Stimulated activated memory B cell treated with anti-CD40 and anti-IgM and Interleukin-4, amounts not matched to agents 10 μg/mL and 1 μg/mL and 100 μg/mL, for 72 hours (primary cell): Measurements from ENCODE around the gene AGAP1.

Source experiments
- ATAC-seq: fragments of 150-1000 bp; cut with Tn5 transposase; 2 replicates; pipeline ENCODE4 v1.10.0; 2021
- H3K27ac Mint-ChIP-seq: one replicate; pipeline ENCODE4 v1.8.0; 2022; ENCODE audit warnings: mild to moderate bottlenecking, mixed read lengths
- H3K27me3 Mint-ChIP-seq: one replicate; pipeline ENCODE4 v1.8.0; 2022; ENCODE audit warnings: mixed read lengths
- H3K36me3 Mint-ChIP-seq: one replicate; pipeline ENCODE4 v1.8.0; 2022; ENCODE audit warnings: mixed read lengths
- H3K4me1 Mint-ChIP-seq: one replicate; pipeline ENCODE4 v1.8.0; 2022; ENCODE audit warnings: mixed read lengths
- H3K4me3 Mint-ChIP-seq: one replicate; pipeline ENCODE4 v1.8.0; 2022; ENCODE audit warnings: mild to moderate bottlenecking, moderate library complexity, mixed read lengths
- H3K9me3 Mint-ChIP-seq: one replicate; pipeline ENCODE4 v1.8.0; 2022; ENCODE audit warnings: mixed read lengths

Gene AGAP1

GRCh38 chr2:235705296-235705695 is 211.5 kb downstream of the AGAP1 start:
- no peaks in the 10 kb centered on the region for H3K9me3 Mint-ChIP-seq
- no peak overlapping the region for H3K27ac Mint-ChIP-seq
- no peak for ATAC-seq
- no peak overlapping the region for H3K4me3 Mint-ChIP-seq
- H3K4me1 Mint-ChIP-seq = no peaks in the 10 kb centered on the region
- H3K27me3 Mint-ChIP-seq = peaks cover 10% of the 10 kb centered on the region
- no peaks in the 10 kb centered on the region for H3K36me3 Mint-ChIP-seq

DNA sequence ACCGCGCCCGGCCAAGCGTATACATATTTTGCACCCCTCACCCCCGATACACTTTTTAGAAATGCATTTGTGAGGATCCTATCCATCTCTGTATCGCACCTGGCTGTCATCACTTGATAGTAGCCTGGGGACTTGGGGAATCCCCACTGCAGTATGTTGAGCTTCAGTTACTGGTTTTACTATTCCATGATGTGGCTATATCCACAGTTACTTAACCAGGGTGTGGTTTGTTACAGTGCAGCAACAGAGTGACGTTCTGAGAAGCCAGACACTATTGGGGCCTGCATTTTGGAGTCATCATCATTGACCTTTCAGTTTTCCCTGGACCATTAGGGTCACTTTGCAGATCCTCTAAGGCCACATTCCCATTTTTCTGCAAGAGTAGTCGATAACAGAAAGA is 212.7 kb downstream of the AGAP1 start:
- H3K27ac Mint-ChIP-seq = no peak overlapping the region
- no peaks in the 10 kb centered on the region for H3K36me3 Mint-ChIP-seq
- ATAC-seq = no peak
- H3K4me3 Mint-ChIP-seq = no peak overlapping the region
- no peaks in the 10 kb centered on the region for H3K9me3 Mint-ChIP-seq
- H3K4me1 Mint-ChIP-seq = no peaks in the 10 kb centered on the region
- peaks cover 10% of the 10 kb centered on the region for H3K27me3 Mint-ChIP-seq

DNA sequence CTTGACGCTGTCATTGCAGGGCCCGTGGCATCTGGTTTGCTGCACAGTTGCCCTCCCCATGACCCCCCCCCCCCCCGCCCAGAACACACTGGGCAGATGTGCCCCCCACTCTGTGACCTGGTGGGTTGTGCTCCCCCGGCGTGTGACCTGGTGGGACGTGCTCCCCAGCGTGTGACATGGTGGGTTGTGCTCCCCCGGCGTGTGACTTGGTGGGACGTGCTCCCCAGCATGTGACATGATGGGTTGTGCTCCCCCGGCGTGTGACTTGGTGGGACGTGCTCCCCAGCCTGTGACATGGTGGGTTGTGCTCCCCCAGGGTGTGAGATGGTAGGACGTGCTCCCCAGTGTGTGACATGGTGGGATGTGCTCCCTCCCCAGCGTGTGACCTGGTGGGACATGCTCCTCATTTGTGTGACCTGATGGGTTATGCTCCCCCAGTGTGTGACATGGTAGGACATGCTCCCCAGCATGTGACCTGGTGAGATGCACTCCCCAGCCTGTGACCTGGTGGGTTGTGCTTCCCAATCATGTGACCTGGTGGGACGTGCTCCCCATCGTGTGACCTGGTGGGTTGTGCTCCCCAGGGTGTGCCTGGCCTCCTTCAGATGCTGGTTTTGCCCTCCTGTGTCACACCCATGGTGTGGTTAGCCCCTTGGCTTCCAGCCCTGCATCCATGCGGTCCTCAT is 213.7 kb downstream of the AGAP1 start:
- no peaks in the 10 kb centered on the region for H3K36me3 Mint-ChIP-seq
- no peak overlapping the region for H3K27ac Mint-ChIP-seq
- no peaks in the 10 kb centered on the region for H3K9me3 Mint-ChIP-seq
- H3K4me1 Mint-ChIP-seq = no peaks in the 10 kb centered on the region
- ATAC-seq = no peak
- H3K4me3 Mint-ChIP-seq = no peak overlapping the region
- peaks cover 10% of the 10 kb centered on the region for H3K27me3 Mint-ChIP-seq

DNA sequence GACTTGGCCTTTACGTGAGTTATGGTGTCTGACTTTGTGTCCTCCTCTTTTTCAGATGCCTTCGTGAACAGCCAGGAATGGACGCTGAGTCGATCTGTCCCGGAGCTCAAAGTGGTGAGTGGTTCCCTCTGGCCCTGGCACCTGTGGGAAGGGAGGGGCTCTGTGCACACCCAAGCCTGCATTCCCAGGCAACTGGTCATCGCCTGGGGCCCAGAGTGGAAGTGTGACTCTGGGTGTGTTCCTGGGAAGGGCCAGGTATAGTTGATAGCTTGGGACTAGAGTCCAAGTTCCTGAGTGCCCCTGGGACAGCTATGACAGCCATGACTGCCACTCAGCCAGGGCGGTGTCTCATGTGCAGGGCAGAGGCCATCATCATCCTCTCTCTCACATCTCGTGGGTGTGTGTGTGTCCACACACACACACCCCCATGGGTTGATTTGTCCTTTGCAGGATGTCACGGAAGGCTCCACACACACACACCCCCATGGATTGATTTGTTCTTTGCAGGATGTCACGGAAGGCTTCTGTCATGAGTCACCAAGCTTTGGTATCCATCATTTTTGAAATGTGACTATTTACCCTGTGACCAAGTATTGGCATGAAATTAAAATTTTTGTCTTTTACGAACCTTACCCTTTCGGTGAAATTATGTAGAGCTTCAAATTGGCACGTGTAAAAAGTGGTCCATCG is 215.4 kb downstream of the AGAP1 start:
- no peaks in the 10 kb centered on the region for H3K4me1 Mint-ChIP-seq
- H3K27ac Mint-ChIP-seq = no peak overlapping the region

GRCh38 chr2:235709969-235710879 is 216.4 kb downstream of the AGAP1 start:
- Mint-ChIP-seq H3K27ac (no peak overlapping the region), H3K4me3 (no peak overlapping the region), H3K36me3 (no peaks in the 10 kb centered on the region), H3K9me3 (no peaks in the 10 kb centered on the region), H3K27me3 (peaks cover 6% of the 10 kb centered on the region), H3K4me1 (no peaks in the 10 kb centered on the region)
- ATAC-seq = no peak

More for the DNA sequence above, 215.4 kb downstream of the AGAP1 start:
- H3K4me3 Mint-ChIP-seq = no peak overlapping the region
- no peak for ATAC-seq
- H3K27me3 Mint-ChIP-seq = no peaks in the 10 kb centered on the region
- H3K36me3 Mint-ChIP-seq = no peaks in the 10 kb centered on the region
- no peaks in the 10 kb centered on the region for H3K9me3 Mint-ChIP-seq

GRCh38 chr2:235710933-235711332 is 217.1 kb downstream of the AGAP1 start:
- no peaks in the 10 kb centered on the region for H3K4me1 Mint-ChIP-seq
- H3K4me3 Mint-ChIP-seq = no peak overlapping the region

DNA sequence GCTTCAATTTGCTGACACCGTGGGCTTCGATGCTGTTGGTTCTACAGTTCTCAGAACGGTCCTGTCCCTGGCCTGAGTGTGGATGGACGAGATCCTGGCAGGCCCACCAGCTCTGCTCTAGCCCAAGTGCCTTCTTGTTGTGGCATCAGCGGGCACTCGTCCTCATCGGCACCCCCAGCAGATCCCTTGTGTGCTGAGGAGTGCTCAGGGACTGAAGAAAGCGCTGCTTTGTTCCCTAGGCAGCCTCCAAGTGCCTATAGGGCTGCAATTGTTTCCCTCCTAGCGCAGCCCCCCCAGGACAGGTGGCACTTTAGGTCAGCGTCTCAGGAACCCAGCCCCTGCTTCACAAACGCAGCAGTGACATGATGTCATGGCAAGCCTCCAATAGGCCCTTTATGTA is 217.7 kb downstream of the AGAP1 start:
- Mint-ChIP-seq H3K4me3 (no peak overlapping the region), H3K27ac (no peak overlapping the region), H3K9me3 (no peaks in the 10 kb centered on the region), H3K36me3 (no peaks in the 10 kb centered on the region), H3K27me3 (peaks cover 17% of the 10 kb centered on the region), H3K4me1 (no peaks in the 10 kb centered on the region)
- ATAC-seq = no peak

More at GRCh38 chr2:235710933-235711332, 217.1 kb downstream of the AGAP1 start:
- Mint-ChIP-seq H3K36me3 (no peaks in the 10 kb centered on the region), H3K27me3 (peaks cover 13% of the 10 kb centered on the region), H3K27ac (no peak overlapping the region), H3K9me3 (no peaks in the 10 kb centered on the region)
- no peak for ATAC-seq

DNA sequence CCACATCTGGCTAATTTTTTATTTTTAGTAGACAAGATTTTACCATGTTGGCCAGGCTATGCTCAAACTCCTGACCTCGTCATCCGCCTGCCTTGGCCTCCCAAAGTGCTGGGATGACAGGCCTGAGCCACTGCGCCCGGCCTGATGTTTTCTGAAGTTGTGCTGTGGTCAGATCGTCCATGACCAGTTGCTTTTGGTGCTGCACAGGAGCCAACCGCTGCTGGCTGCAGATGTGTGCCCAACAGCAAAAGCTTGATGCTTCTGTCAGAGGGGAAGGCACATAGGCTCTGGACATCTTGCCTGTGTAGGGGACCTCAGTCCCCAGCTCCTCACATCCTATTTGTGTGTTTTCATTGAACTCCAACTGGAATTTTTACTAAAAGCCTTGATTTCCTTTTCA is 218.3 kb downstream of the AGAP1 start:
- peaks cover 17% of the 10 kb centered on the region for H3K27me3 Mint-ChIP-seq
- no peak overlapping the region for H3K4me3 Mint-ChIP-seq
- ATAC-seq = no peak
- no peaks in the 10 kb centered on the region for H3K36me3 Mint-ChIP-seq
- no peaks in the 10 kb centered on the region for H3K9me3 Mint-ChIP-seq
- no peaks in the 10 kb centered on the region for H3K4me1 Mint-ChIP-seq
- H3K27ac Mint-ChIP-seq = no peak overlapping the region

GRCh38 chr2:235713189-235713588 is 219.3 kb downstream of the AGAP1 start:
- H3K9me3 Mint-ChIP-seq = no peaks in the 10 kb centered on the region
- no peak for ATAC-seq
- no peaks in the 10 kb centered on the region for H3K4me1 Mint-ChIP-seq
- H3K36me3 Mint-ChIP-seq = no peaks in the 10 kb centered on the region
- H3K4me3 Mint-ChIP-seq = no peak overlapping the region
- H3K27ac Mint-ChIP-seq = no peak overlapping the region
- peaks cover 17% of the 10 kb centered on the region for H3K27me3 Mint-ChIP-seq

DNA sequence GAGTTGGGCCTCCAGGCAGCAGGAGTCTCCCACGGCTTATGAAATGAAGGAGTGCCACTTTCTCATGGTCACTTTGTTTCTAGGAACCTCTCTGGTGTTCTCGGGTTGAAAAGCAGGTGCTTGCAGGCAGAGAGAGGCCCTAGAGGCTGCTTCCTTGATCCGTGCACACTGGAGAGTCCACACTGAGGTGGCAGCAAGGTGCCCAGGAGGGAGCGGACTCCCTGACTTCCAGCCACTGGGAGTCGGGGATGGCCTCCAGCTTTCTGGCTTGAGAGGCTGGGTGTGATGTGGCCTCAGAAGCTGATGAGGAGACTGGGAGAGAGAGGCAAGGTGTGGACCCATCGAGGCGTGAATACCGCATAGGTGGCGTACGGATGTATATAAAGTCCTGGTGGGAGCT is 221.8 kb downstream of the AGAP1 start:
- peaks cover 17% of the 10 kb centered on the region for H3K27me3 Mint-ChIP-seq
- no peaks in the 10 kb centered on the region for H3K36me3 Mint-ChIP-seq
- no peak overlapping the region for H3K27ac Mint-ChIP-seq
- H3K4me3 Mint-ChIP-seq = no peak overlapping the region
- H3K9me3 Mint-ChIP-seq = no peaks in the 10 kb centered on the region
- no peaks in the 10 kb centered on the region for H3K4me1 Mint-ChIP-seq
- ATAC-seq = no peak

- ATAC-seq = no peak
- H3K27me3 Mint-ChIP-seq = peaks cover 17% of the 10 kb centered on the region
- no peaks in the 10 kb centered on the region for H3K36me3 Mint-ChIP-seq
- H3K4me1 Mint-ChIP-seq = no peaks in the 10 kb centered on the region
- no peaks in the 10 kb centered on the region for H3K9me3 Mint-ChIP-seq
- no peak overlapping the region for H3K4me3 Mint-ChIP-seq
- no peak overlapping the region for H3K27ac Mint-ChIP-seq
These were observed 223.1 kb downstream of the AGAP1 start for GRCh38 chr2:235716875-235717496.

DNA sequence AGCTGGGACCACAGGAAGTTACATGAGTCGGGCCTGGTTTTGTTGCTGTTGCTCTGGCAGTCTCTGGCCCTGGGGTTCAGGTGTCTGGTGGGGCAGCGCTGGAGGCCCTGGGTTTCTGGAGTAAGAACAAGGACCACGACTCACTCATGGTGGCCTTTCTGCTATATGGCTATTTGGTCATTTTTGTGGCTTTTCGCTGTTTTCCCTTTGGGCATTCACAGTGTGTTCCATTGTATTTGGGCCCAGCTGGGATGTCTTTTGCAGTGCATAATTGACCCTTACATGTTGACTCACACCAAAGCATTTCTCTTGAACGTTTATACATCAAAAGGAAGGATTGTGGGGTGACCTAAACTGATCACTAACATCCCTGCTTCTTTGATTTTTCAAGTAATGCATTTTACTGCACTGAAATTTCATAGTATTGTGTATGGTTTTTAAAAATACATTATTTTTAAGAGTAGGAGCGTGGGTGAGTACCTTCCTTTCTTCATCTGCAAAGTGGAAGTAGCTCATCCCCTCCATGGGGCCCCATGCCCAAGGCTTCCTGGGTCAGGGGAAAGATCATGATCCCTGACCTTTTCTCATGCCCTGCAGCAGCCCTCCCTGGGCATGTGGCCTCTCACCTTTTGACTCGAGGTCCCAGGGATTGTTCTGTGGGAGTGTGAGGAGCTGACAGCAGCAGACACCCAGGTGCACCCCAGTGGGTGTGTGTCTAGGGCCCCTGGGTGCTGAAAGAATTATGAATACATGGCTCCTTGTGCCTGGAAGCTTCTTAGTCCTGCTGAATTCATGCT is 225.5 kb downstream of the AGAP1 start:
- no peaks in the 10 kb centered on the region for H3K36me3 Mint-ChIP-seq
- H3K27me3 Mint-ChIP-seq = peaks cover 25% of the 10 kb centered on the region
- H3K4me1 Mint-ChIP-seq = no peaks in the 10 kb centered on the region
- no peak overlapping the region for H3K27ac Mint-ChIP-seq
- no peak for ATAC-seq
- H3K9me3 Mint-ChIP-seq = no peaks in the 10 kb centered on the region
- H3K4me3 Mint-ChIP-seq = no peak overlapping the region

GRCh38 chr2:235721625-235722024 is 227.8 kb downstream of the AGAP1 start:
- Mint-ChIP-seq H3K27ac (no peak overlapping the region), H3K4me1 (no peaks in the 10 kb centered on the region), H3K9me3 (no peaks in the 10 kb centered on the region), H3K4me3 (no peak overlapping the region), H3K36me3 (no peaks in the 10 kb centered on the region), H3K27me3 (peaks cover 8% of the 10 kb centered on the region)
- ATAC-seq = no peak

DNA sequence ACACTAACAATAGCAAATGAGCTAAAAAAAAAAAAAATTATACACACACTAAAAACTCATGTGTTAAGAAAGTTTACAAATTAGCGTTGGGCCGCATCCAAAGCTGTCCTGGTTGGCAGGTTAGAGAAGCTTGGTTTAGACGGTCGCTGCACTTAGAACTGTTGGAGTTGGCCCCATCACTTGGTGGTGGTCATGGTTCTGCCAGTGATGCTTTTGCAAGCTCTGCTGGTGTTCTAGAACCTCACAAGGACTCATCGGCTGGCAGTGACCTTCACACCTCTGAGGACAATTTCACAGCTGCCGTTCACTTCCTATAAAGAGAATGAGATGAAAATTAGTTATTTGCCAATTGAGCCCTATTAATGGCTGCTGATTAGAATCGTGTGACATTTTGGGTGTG is 229.0 kb downstream of the AGAP1 start:
- Mint-ChIP-seq H3K4me3 (no peak overlapping the region), H3K36me3 (no peaks in the 10 kb centered on the region), H3K4me1 (no peaks in the 10 kb centered on the region), H3K9me3 (no peaks in the 10 kb centered on the region), H3K27ac (no peak overlapping the region), H3K27me3 (peaks cover 8% of the 10 kb centered on the region)
- ATAC-seq = no peak
